ENCODE measurements around the gene SORT1. TPM values are rescaled to one million over a fixed set of nuclear protein-coding genes. Genes with fewer than 3 reads are reported as not detected.
"Not testable (repeated sequence)": the region's sequence is repeated elsewhere in the genome, so short reads cannot be mapped to it uniquely, and the experiment has no call there.

The SORT1 gene
- total RNA-seq, 1 donor from 2014 or later, result 18.4 TPM

GRCh38 chr1:109396871-109397580 lies 692 bp downstream of the SORT1 start:
- no peak for DNase-seq (ENCODE audit: low read depth, low spot score)

- no peak for DNase-seq (ENCODE audit: low read depth, low spot score)
These were observed 1.2 kb downstream of the SORT1 start for GRCh38 chr1:109396513-109396839.

- DNase-seq (ENCODE audit: low read depth, low spot score), result no peak
These were observed 1.9 kb downstream of the SORT1 start for GRCh38 chr1:109395602-109396512.

GRCh38 chr1:109395282-109395599 lies 2.5 kb downstream of the SORT1 start:
- DNase-seq (ENCODE audit: low read depth, low spot score), result not testable (repeated sequence)

GRCh38 chr1:109394591-109395281 lies 3.0 kb downstream of the SORT1 start:
- DNase-seq (ENCODE audit: low read depth, low spot score), result no peak

- DNase-seq (ENCODE audit: low read depth, low spot score), result no peak
These were observed 4.0 kb downstream of the SORT1 start for GRCh38 chr1:109393617-109394233.

GRCh38 chr1:109392788-109393616 lies 4.7 kb downstream of the SORT1 start:
- no peak for DNase-seq (ENCODE audit: low read depth, low spot score)

- DNase-seq (ENCODE audit: low read depth, low spot score), result no peak
These were observed 5.5 kb downstream of the SORT1 start for GRCh38 chr1:109392037-109392787.

- no peak for DNase-seq (ENCODE audit: low read depth, low spot score)
These were observed 6.1 kb downstream of the SORT1 start for GRCh38 chr1:109391626-109392025.

- DNase-seq (ENCODE audit: low read depth, low spot score), result no peak
These were observed 6.6 kb downstream of the SORT1 start for GRCh38 chr1:109391157-109391556.

- no peak for DNase-seq (ENCODE audit: low read depth, low spot score)
These were observed 7.9 kb downstream of the SORT1 start for GRCh38 chr1:109389638-109390341.

GRCh38 chr1:109388884-109389637 lies 8.7 kb downstream of the SORT1 start:
- no peak for DNase-seq (ENCODE audit: low read depth, low spot score)

GRCh38 chr1:109388208-109388711 lies 9.5 kb downstream of the SORT1 start:
- DNase-seq (ENCODE audit: low read depth, low spot score), result no peak

GRCh38 chr1:109386054-109386717 lies 11.5 kb downstream of the SORT1 start:
- DNase-seq (ENCODE audit: low read depth, low spot score), result no peak

GRCh38 chr1:109385417-109385816 lies 12.3 kb downstream of the SORT1 start:
- DNase-seq (ENCODE audit: low read depth, low spot score), result no peak

GRCh38 chr1:109383854-109384253 lies 13.9 kb downstream of the SORT1 start:
- no peak for DNase-seq (ENCODE audit: low read depth, low spot score)

GRCh38 chr1:109383087-109383779 lies 14.5 kb downstream of the SORT1 start:
- no peak for DNase-seq (ENCODE audit: low read depth, low spot score)

All from pulmonary artery endothelial cell (primary cell).